Gastrocnemius medialis (tissue), 4 donors: Measurements from ENCODE around the gene NPAS2. TPM values are rescaled to one million over a fixed set of nuclear protein-coding genes. Genes with fewer than 3 reads are reported as not detected.

Experiments used
- ATAC-seq, 2 donors: fragments of 150-250 bp; one replicate each; pipeline ENCODE4 v1.9.1; 2016
- DNase-seq, 2 donors: peaks; one replicate each; pipeline ENCODE4 v3.0.0-alpha.2; 2019
- H3K27ac ChIP-seq, 4 donors: fragments of 200-600 bp; sonication (generic); 1 replicate in 1 of 4; 2 replicates in 3 of 4; pipeline ENCODE4 v1.5.1; 2016 to 2018; ENCODE audit warnings: mild to moderate bottlenecking in 2 of 4, moderate library complexity in 1 of 4
- H3K27me3 ChIP-seq, 3 donors: fragments of 200-600 bp; sonication (generic) in 2 of 3; 1 replicate in 1 of 3; 2 replicates in 2 of 3; pipeline versions ENCODE4 v1.5.1 to v1.6.0; 2016 to 2019; ENCODE audit warnings: mild to moderate bottlenecking in 1 of 3, moderate library complexity in 1 of 3
- H3K36me3 ChIP-seq, 2 donors: fragments of 200-600 bp; sonication (generic) in 1 of 2; one replicate each; pipeline ENCODE4 v1.5.1; 2017 to 2018
- H3K4me1 ChIP-seq, 2 donors: fragments of 200-600 bp; sonication (generic) in 1 of 2; one replicate each; pipeline ENCODE4 v1.5.1; 2016 to 2017; ENCODE audit warnings: mild to moderate bottlenecking in 2 of 2
- H3K4me3 ChIP-seq, 4 donors: fragments of 200-600 bp; sonication (generic) in 3 of 4; 1 replicate in 1 of 4; 2 replicates in 3 of 4; pipeline ENCODE4 v1.5.1; 2016 to 2019; ENCODE audit warnings: mild to moderate bottlenecking in 2 of 4
- H3K9me3 ChIP-seq, 3 donors: fragments of 200-600 bp; sonication (generic) in 2 of 3; 1 replicate in 1 of 3; 2 replicates in 2 of 3; pipeline ENCODE4 v1.5.1; 2016 to 2019
- CTCF ChIP-seq, 5 experiments: fragments of 450-650 bp in 3 of 5; fragments of 200-600 bp in 2 of 5; sonication (generic) in 2 of 5; IDR thresholded peaks in 4 of 5; conservative IDR thresholded peaks in 1 of 5; 1 replicate in 4 of 5; 2 replicates in 1 of 5; pipeline ENCODE4 v1.5.1; 2016 to 2019; ENCODE audit warnings: antibody characterized with exemption in 5 of 5, mild to moderate bottlenecking in 3 of 5, moderate library complexity in 3 of 5
- POLR2A ChIP-seq, 2 donors: fragments of 450-650 bp; IDR thresholded peaks; one replicate each; pipeline ENCODE4 v1.6.1; 2017; ENCODE audit warnings: antibody characterized with exemption in 2 of 2, mild to moderate bottlenecking in 2 of 2, moderate library complexity in 2 of 2
- in situ Hi-C, 4 donors: fragments of 200-750 bp; cut with MboI; loops; one replicate each; pipeline versions ENCODE4 v1.15.0 to v1.8.0; 2017; ENCODE audit warnings: low sequenced_read_pairs in 4 of 4
- intact Hi-C: fragments of 100-400 bp; cut with DNase I; formaldehyde crosslinking; loops from one replicate; pipeline ENCODE4 v1.15.1; 2023; ENCODE audit warnings: low total_unique reads
- total RNA-seq, 4 donors: library from RNA; depleted of rRNA; stranded (reverse); fragments of >200 nt; gene quantifications; one replicate each; pipeline versions ENCODE4 v1.1.0 to v1.2.3, GENCODE V29; 2016

Gene NPAS2
- total RNA-seq, 4 donors from 2014 or later: 11.4 to 48.2 (median 36.6) TPM

- intact Hi-C loops: loop anchor here (5.0 to 10.0 kb wide), 2 partner anchors 171 to 252 kb away; partner anchors contain the start of gene PDCL3
- peak overlapping the region; percentile 42 to 68 (median 54) for H3K27ac ChIP-seq
- in situ Hi-C loops: no loop called here
- ATAC-seq (no peak), DNase-seq (no peak)
- peaks cover 23 to 34% of the 10 kb centered on the region in 2 donors for H3K4me1 ChIP-seq
- no peaks in the 10 kb centered on the region for H3K27me3 ChIP-seq
- no peaks in the 10 kb centered on the region for H3K9me3 ChIP-seq
- H3K4me3 ChIP-seq: no peak overlapping the region
- no peaks in the 10 kb centered on the region for H3K36me3 ChIP-seq
- TF ChIP-seq POLR2A (IDR thresholded peaks at IDR 0.05) (no peak), CTCF (IDR thresholded peaks at IDR 0.05 in 4 of 5, conservative IDR thresholded peaks at IDR 0.05 in 1 of 5) (no peak)
These were observed 5.9 kb upstream of the NPAS2 start for GRCh38 chr2:100814043-100814442.

GRCh38 chr2:100814453-100814852 is 5.5 kb upstream of the NPAS2 start:
- H3K27me3 ChIP-seq: no peaks in the 10 kb centered on the region
- ATAC-seq (no peak), DNase-seq (no peak)
- intact Hi-C loops: loop anchor here (5.0 to 10.0 kb wide), 2 partner anchors 170 to 252 kb away; partner anchors contain the start of gene PDCL3
- peak overlapping the region in 1 of 4 donors; percentile 68 for H3K27ac ChIP-seq
- H3K36me3 ChIP-seq: no peaks in the 10 kb centered on the region
- H3K4me3 ChIP-seq: no peak overlapping the region
- no peak for TF ChIP-seq CTCF (IDR thresholded peaks at IDR 0.05 in 4 of 5, conservative IDR thresholded peaks at IDR 0.05 in 1 of 5)
- peaks cover 23 to 34% of the 10 kb centered on the region in 2 donors for H3K4me1 ChIP-seq
- in situ Hi-C loops: no loop called here
- H3K9me3 ChIP-seq: no peaks in the 10 kb centered on the region

GRCh38 chr2:100817388-100817985 is 2.5 kb upstream of the NPAS2 start:
- H3K36me3 ChIP-seq: no peaks in the 10 kb centered on the region
- DNase-seq: no peak
- no peak for ATAC-seq
- TF ChIP-seq CTCF (IDR thresholded peaks at IDR 0.05 in 4 of 5, conservative IDR thresholded peaks at IDR 0.05 in 1 of 5) (no peak), POLR2A (IDR thresholded peaks at IDR 0.05) (no peak)
- intact Hi-C loops (loop anchor here (5.0 to 10.0 kb wide), 4 partner anchors 65 to 167 kb away; no protein-coding TSS in a partner anchor), in situ Hi-C loops (no loop called here)
- peak overlapping the region; percentile 76 to 92 (median 88) for H3K27ac ChIP-seq
- H3K4me3 ChIP-seq: no peak overlapping the region
- no peaks in the 10 kb centered on the region for H3K27me3 ChIP-seq
- no peaks in the 10 kb centered on the region for H3K9me3 ChIP-seq
- H3K4me1 ChIP-seq: peaks cover 23 to 33% of the 10 kb centered on the region in 2 donors

GRCh38 chr2:100818003-100818605 is 1.8 kb upstream of the NPAS2 start:
- intact Hi-C loops (loop anchor here (5.0 to 10.0 kb wide), 4 partner anchors 66 to 167 kb away; no protein-coding TSS in a partner anchor), in situ Hi-C loops (no loop called here)
- Histone ChIP-seq H3K4me3 (peak overlapping the region; percentile 68 to 82 (median 70)), H3K36me3 (no peaks in the 10 kb centered on the region), H3K4me1 (peaks cover 24 to 33% of the 10 kb centered on the region in 2 donors), H3K27ac (peak overlapping the region; percentile 76 to 92 (median 88)), H3K9me3 (no peaks in the 10 kb centered on the region), H3K27me3 (no peaks in the 10 kb centered on the region)
- no peak for TF ChIP-seq CTCF (IDR thresholded peaks at IDR 0.05 in 4 of 5, conservative IDR thresholded peaks at IDR 0.05 in 1 of 5)
- TF ChIP-seq POLR2A (IDR thresholded peaks at IDR 0.05): no peak
- peak in 1 of 2 donors; percentile 17 for DNase-seq
- ATAC-seq: no peak
